HG03039 (cell line): ENCODE measurements around the gene GOSR1.
"Not testable (repeated sequence)": the region's sequence is repeated elsewhere in the genome, so short reads cannot be mapped to it uniquely, and the experiment has no call there.

ENCODE experiments used
- ATAC-seq: cut with Tn5 transposase; IDR thresholded peaks from one replicate; pipeline ENCODE4 v1.9.1; 2021; ENCODE audit warnings: mild to moderate bottlenecking, moderate library complexity; ENCODE audit not compliant: unreplicated experiment

GOSR1 gene

GRCh38 chr17:30505868-30506417 is 28.7 kb downstream of the GOSR1 start:
- ATAC-seq, result no peak

GRCh38 chr17:30506481-30506880 is 29.3 kb downstream of the GOSR1 start:
- ATAC-seq, result no peak

DNA sequence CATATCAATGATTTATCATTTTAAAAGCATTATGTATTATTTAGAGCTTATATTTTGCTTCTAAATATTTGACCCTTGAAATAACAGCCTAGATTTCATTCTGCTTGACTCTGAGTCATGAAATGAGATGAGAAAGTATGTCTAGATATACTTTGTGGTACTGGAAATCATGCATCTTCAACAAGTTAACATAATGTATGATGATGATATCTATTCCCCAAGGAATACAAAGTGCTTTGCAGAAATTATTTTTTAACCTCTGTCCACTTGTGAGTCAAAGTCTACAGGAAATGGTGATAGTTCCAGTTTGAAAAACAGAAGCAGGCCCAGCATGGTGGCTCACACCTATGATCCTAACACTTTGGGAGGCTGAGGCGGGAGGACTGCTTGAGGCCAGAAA is 36.1 kb downstream of the GOSR1 start:
- no peak for ATAC-seq

- ATAC-seq, result no peak
These were observed 37.8 kb downstream of the GOSR1 start for GRCh38 chr17:30514895-30515596.

- ATAC-seq, result no peak
These were observed 40.6 kb downstream of the GOSR1 start for GRCh38 chr17:30517786-30518185.

DNA sequence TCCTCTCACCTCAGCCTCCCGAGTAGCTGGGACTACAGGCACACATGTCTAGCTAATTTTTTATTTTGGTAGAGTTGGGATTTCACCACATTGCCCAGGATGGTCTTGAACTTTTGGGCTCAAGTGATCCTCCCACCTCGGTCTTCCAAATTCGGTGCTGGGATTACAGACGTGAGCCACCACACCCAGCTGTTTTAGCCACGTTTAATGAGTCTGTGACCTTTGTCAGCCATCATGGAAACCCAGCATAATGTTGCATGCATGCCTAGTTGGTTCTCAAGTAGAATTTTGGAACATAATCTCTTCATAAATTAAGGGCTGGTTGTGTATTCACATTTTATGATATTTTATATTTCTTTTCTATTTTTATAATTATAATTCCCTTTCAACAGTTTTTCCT is 42.0 kb downstream of the GOSR1 start:
- no peak for ATAC-seq

DNA sequence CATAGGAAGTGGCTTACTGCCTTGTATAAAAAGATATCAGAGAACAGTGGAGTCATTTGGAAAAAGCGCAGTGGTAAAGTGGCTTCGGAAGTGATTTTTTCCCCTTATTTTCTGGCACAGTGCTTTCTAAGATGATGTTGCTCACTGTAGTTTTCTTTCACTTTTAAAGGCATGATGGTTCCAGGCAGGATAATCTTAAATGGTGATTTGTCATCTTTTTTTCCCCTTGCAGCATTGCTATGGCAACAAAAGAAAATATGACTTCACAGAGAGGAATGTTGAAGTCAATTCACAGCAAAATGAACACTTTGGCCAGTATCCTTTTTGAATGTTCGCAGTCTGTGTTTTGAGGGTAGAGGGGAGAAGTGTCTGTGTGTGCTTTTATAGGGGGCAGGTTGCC is 42.5 kb downstream of the GOSR1 start:
- no peak for ATAC-seq

- ATAC-seq, result no peak
These were observed 43.2 kb downstream of the GOSR1 start for GRCh38 chr17:30520436-30520835.

GRCh38 chr17:30520882-30521281 is 43.7 kb downstream of the GOSR1 start:
- no peak for ATAC-seq

DNA sequence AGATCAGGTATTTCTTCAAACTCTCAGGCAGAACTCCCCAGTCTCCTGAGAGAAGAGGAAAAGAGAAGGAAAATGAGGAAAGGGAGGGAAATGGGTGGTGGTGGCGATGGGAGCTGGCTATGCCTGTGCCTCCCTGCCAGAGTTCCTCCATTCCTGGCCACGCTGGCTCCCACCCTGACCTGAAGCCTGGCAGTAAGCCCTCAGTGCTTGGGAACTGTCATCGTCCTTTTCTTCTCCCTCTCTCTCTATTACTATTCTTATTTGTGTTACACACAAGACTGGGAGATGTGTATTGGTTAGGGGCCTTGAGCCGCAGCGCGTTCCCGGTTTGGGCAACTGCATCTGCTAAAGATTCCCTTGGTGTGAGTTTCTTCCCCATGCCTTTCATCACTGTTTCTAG is 44.6 kb downstream of the GOSR1 start:
- no peak for ATAC-seq

DNA sequence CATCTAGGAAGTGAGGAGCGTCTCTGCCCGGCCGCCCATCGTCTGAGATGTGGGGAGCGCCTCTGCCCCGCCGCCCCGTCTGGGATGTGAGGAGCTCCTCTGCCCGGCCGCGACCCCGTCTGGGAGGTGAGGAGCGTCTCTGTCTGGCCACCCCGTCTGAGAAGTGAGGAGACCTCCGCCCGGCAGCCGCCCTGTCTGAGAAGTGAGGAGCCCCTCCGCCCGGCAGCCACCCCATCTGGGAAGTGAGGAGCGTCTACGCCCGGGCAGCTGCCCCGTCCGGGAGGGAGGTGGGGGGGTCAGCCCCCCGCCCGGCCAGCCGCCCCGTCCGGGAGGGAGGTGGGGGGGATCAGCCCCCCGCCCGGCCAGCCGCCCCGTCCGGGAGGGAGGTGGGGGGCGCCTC is 46.0 kb downstream of the GOSR1 start:
- not testable (repeated sequence) for ATAC-seq

DNA sequence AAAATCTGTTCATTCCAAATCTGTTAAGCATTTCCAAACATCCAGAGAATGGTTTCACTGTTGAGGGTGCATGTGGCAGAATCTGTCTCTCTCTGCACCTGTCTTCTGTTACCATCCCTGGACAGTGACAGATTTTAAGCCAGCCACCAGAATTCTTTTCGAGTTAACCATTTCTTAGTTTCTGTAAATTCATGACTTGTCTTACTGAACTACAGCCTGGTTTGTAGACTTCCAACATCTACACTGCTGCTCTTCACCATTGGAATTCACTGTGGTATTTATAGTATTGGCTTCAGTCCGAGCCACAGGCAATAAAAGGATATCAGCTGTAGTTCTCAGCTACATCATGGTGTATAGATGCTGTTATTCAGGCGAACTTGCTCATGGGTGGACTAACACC is 47.6 kb downstream of the GOSR1 start:
- ATAC-seq, result no peak

DNA sequence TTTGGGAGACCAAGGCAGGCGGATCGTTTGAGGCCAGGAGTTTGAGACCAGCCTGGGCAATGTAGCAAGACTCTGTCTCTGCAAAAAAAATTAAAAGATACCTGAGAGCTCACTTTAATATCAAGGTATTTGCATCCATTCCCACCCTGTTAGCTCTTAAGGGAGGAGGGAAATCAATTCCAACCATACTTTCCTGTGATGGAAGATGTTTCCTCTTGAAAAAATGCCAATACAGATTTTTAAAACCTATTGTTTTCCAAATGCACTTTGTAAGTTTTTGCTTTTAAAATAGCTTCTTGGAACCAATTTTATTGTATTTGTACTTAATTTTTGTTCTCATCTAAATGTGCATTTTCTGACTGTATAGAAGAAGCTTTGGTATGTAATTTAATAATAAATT is 49.2 kb downstream of the GOSR1 start:
- ATAC-seq, result no peak

DNA sequence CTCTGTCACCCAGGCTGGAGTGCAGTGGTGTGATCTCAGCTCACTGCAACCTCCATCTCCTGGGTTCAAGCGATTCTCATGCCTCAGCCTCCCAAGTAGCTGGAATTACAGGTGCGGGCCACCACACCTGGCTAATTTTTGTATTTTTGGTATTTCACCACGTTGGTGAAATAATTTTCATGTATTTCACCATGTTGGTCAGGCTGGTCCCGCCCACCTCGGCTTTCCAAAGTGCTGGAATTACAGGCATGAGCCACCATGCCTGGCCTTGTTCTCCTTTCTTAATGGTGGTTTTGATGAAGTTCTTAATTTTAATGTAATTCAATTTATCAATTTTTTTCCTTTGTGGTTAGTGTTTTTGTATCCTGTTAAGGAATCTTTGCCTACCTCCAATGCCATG is 51.5 kb downstream of the GOSR1 start:
- ATAC-seq, result not testable (repeated sequence)

GRCh38 chr17:30530346-30531025 is 53.3 kb downstream of the GOSR1 start:
- ATAC-seq, result no peak

- ATAC-seq, result no peak
These were observed 55.7 kb downstream of the GOSR1 start for GRCh38 chr17:30532871-30533270.

GRCh38 chr17:30534298-30534697 is 57.1 kb downstream of the GOSR1 start:
- ATAC-seq, result no peak

GRCh38 chr17:30534938-30535921 is 58.0 kb downstream of the GOSR1 start:
- no peak for ATAC-seq

- ATAC-seq, result not testable (repeated sequence)
These were observed 59.6 kb downstream of the GOSR1 start for GRCh38 chr17:30536846-30537245.

GRCh38 chr17:30537667-30538066 is 60.5 kb downstream of the GOSR1 start:
- not testable (repeated sequence) for ATAC-seq

- ATAC-seq, result no peak
These were observed 64.6 kb downstream of the GOSR1 start for GRCh38 chr17:30541802-30542201.
